Measurements from ENCODE around the gene IL27RA.

The IL27RA gene

DNA sequence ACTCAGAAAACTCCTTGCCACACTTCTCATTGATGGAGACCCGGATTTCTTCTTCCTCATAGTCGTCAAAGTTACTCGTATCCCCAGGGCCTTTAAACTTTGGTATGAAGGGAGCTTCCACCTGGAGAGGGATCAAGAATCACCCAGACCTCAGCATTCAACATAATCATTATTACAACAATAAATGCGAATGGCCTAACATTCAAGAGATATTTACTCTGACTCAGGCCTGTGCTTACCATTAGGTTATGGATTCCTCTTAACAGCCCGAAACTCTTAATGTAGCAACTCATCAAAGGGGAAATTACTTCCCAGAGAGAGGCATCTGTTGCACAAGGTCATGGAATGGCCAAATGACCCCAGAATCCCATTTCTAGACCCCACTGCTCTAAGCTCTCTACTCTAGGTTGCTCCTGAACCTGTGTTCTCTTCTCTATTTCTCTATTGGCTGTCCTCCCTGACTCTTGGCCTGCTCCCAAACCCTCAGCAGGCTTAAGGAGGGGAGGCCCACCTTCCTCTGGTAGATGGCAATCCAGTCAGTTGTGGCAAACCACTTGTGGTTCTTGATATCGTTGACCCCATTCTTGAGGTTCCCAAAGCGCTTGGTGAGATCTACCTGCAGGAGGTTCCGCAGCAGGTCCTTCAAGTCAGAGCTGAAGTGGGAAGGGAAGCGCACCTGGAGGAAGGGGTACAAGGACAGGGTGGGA is 61.7 kb downstream of the IL27RA start:
- TF ChIP-seq PRDM2 (tag by site-specific recombination; IDR thresholded peaks at IDR 0.05; ENCODE audit: borderline replicate concordance), result no peak
- TF ChIP-seq TRIM28 (IDR thresholded peaks at IDR 0.05; ENCODE audit: borderline replicate concordance, low read length), result peak; percentile 84; the same call in 1 of the 2 replicates
- TF ChIP-seq, protein P1, sequence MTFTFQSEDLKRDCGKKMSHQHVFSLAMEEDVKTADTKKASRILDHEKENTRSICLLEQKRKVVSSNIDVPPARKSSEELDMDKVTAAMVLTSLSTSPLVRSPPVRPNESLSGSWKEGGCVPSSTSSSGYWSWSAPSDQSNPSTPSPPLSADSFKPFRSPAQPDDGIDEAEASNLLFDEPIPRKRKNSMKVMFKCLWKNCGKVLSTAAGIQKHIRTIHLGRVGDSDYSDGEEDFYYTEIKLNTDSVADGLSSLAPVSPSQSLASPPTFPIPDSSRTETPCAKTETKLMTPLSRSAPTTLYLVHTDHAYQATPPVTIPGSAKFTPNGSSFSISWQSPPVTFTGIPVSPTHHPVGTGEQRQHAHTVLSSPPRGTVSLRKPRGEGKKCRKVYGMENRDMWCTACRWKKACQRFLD (tag by site-specific recombination; IDR thresholded peaks at IDR 0.05), result no peak
- no peak for TF ChIP-seq ZNF548 (tag by site-specific recombination; IDR thresholded peaks at IDR 0.05)
- TF ChIP-seq ZEB2 (tag by site-specific recombination; IDR thresholded peaks at IDR 0.05), result no peak
- no peak for TF ChIP-seq ZNF169 (tag by site-specific recombination; IDR thresholded peaks at IDR 0.05)
- TF ChIP-seq REPIN1 (tag by site-specific recombination; IDR thresholded peaks at IDR 0.05; ENCODE audit: low read depth), result no peak
- TF ChIP-seq, protein P2, sequence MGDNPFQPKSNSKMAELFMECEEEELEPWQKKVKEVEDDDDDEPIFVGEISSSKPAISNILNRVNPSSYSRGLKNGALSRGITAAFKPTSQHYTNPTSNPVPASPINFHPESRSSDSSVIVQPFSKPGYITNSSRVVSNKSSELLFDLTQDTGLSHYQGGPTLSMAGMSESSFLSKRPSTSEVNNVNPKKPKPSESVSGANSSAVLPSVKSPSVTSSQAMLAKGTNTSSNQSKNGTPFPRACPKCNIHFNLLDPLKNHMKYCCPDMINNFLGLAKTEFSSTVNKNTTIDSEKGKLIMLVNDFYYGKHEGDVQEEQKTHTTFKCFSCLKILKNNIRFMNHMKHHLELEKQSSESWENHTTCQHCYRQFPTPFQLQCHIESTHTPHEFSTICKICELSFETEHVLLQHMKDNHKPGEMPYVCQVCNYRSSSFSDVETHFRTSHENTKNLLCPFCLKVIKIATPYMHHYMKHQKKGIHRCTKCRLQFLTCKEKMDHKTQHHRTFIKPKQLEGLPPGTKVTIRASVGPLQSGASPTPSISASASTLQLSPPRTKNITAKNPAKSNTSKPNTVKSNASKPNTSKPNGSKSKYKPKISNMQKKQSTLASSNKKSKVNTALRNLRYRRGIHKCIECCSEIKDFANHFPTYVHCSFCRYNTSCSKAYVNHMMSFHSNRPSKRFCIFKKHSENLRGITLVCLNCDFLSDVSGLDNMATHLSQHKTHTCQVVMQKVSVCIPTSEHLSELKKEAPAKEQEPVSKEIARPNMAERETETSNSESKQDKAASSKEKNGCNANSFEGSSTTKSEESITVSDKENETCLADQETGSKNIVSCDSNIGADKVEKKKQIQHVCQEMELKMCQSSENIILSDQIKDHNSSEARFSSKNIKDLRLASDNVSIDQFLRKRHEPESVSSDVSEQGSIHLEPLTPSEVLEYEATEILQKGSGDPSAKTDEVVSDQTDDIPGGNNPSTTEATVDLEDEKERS (tag by site-specific recombination; IDR thresholded peaks at IDR 0.05), result 0 out of 2 replicates have a peak, but pooled peaks have one; percentile 27
- TF ChIP-seq KLF8 (tag by site-specific recombination; IDR thresholded peaks at IDR 0.05), result 0 out of 2 replicates have a peak, but pooled peaks have one; percentile 16
- TF ChIP-seq ZNF792 (tag by site-specific recombination; IDR thresholded peaks at IDR 0.05), result no peak
- no peak for TF ChIP-seq SCRT1 (tag by site-specific recombination; IDR thresholded peaks at IDR 0.05; ENCODE audit: borderline replicate concordance)
- TF ChIP-seq ZSCAN30 (tag by site-specific recombination; IDR thresholded peaks at IDR 0.05), result no peak
- TF ChIP-seq ZNF600 (tag by site-specific recombination; IDR thresholded peaks at IDR 0.05), result no peak
- no peak for TF ChIP-seq GLIS1 (tag by site-specific recombination; IDR thresholded peaks at IDR 0.05)
- TF ChIP-seq ZNF549 (tag by site-specific recombination; IDR thresholded peaks at IDR 0.05), result no peak
- TF ChIP-seq, protein P3, sequence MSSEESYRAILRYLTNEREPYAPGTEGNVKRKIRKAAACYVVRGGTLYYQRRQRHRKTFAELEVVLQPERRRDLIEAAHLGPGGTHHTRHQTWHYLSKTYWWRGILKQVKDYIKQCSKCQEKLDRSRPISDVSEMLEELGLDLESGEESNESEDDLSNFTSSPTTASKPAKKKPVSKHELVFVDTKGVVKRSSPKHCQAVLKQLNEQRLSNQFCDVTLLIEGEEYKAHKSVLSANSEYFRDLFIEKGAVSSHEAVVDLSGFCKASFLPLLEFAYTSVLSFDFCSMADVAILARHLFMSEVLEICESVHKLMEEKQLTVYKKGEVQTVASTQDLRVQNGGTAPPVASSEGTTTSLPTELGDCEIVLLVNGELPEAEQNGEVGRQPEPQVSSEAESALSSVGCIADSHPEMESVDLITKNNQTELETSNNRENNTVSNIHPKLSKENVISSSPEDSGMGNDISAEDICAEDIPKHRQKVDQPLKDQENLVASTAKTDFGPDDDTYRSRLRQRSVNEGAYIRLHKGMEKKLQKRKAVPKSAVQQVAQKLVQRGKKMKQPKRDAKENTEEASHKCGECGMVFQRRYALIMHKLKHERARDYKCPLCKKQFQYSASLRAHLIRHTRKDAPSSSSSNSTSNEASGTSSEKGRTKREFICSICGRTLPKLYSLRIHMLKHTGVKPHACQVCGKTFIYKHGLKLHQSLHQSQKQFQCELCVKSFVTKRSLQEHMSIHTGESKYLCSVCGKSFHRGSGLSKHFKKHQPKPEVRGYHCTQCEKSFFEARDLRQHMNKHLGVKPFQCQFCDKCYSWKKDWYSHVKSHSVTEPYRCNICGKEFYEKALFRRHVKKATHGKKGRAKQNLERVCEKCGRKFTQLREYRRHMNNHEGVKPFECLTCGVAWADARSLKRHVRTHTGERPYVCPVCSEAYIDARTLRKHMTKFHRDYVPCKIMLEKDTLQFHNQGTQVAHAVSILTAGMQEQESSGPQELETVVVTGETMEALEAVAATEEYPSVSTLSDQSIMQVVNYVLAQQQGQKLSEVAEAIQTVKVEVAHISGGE (tag by site-specific recombination; conservative IDR thresholded peaks at IDR 0.05; ENCODE audit: low read depth), result no peak
- peak; percentile 97 for TF ChIP-seq SETDB1 (IDR thresholded peaks at IDR 0.05; ENCODE audit: insufficient read length, low read length)
- no peak for TF ChIP-seq ZNF624 (tag by site-specific recombination; IDR thresholded peaks at IDR 0.05)
- TF ChIP-seq, protein P4, sequence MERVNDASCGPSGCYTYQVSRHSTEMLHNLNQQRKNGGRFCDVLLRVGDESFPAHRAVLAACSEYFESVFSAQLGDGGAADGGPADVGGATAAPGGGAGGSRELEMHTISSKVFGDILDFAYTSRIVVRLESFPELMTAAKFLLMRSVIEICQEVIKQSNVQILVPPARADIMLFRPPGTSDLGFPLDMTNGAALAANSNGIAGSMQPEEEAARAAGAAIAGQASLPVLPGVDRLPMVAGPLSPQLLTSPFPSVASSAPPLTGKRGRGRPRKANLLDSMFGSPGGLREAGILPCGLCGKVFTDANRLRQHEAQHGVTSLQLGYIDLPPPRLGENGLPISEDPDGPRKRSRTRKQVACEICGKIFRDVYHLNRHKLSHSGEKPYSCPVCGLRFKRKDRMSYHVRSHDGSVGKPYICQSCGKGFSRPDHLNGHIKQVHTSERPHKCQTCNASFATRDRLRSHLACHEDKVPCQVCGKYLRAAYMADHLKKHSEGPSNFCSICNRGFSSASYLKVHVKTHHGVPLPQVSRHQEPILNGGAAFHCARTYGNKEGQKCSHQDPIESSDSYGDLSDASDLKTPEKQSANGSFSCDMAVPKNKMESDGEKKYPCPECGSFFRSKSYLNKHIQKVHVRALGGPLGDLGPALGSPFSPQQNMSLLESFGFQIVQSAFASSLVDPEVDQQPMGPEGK (tag by site-specific recombination; IDR thresholded peaks at IDR 0.05), result no peak
- no peak for TF ChIP-seq ZSCAN16 (tag by site-specific recombination; IDR thresholded peaks at IDR 0.05)
- peaks cover 2 to 29% of the 10 kb centered on the region in 2 experiments; a peak in 2 of 3 replicates for H3K36me3 ChIP-seq (ENCODE audit: control insufficient read depth in 2 of 2, insufficient read depth in 1 of 2, low read length in 2 of 2)
- no peaks in the 10 kb centered on the region for H3K9me3 ChIP-seq (ENCODE audit: control insufficient read depth, insufficient read depth, low read depth, low read length)
- H3K27ac ChIP-seq (ENCODE audit: extremely low read depth, low read depth, low read length), result no peak overlapping the region
- ChIA-PET POLR2A (no interaction called here), CTCF (interaction anchor here (0.6 to 1.8 kb wide), 4 partner anchors 18 to 296 kb away, joined by 3 to 6 read pairs (median 3); no protein-coding TSS in a partner anchor)
- no peaks in the 10 kb centered on the region for H3K4me1 ChIP-seq (ENCODE audit: control insufficient read depth, insufficient read depth, low read length)
- no peak overlapping the region for H3K4me3 ChIP-seq (ENCODE audit: low read depth, low read length)

All from HEK293 (cell line).